Measurements from ENCODE around the gene FMNL3.
"Not testable (repeated sequence)": the region's sequence is repeated elsewhere in the genome, so short reads cannot be mapped to it uniquely, and the experiment has no call there.

Gene FMNL3

DNA sequence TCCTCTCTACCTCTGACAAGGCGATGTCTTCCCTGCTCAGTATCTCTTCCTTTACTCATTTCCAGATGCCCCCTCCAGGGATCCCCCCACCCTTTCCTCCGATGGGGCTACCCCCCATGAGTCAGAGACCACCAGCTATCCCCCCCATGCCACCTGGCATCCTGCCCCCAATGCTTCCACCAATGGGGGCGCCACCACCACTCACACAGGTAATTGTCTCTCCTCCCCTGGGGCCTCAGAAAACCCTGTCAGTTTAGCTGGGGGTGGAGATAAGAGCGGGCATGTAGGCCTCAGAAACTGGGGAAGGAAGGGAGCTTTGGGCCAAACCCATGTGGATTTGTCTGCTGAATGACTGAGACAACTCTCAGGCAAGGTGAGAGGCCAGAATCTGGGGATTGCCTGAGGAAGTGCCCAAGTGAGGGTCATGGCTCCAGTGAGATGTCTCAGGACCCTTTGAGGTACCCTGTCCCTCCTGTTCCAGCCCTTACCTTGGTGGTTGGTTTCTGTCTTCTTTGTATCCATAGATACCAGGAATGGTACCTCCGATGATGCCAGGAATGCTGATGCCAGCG, 75.8 kb downstream of the FMNL3 start:
- no peak for FAIRE-seq

DNA sequence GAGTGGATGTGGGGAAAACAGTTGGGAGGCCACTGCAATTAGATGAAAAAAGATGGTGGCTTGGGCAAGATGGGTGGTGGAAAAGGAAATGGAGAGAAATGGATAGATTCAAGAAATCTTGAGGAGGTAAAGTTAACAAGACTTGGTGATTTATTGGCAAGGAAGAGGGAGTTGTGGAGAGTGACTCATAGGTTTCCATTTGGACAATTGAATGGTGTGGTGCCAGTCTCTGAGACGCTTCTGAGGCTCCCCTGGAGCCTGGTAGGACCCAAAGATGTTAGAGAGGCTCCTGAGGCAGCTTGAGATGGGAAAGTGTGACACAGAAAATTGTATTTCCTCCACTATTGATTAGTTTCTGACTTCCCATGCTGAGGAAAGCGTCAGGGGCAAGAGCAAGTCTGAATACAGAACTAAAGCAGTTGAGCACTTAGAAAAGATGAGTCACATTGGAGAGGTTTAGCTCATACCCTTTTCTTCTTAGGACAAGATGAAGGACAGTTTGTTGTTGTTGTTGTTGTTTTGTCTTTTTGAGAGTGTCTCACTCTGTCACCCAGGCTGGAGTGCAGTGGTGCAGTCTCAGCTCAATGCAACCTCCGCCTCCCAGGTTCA, 79.3 kb downstream of the FMNL3 start:
- FAIRE-seq = no peak

DNA sequence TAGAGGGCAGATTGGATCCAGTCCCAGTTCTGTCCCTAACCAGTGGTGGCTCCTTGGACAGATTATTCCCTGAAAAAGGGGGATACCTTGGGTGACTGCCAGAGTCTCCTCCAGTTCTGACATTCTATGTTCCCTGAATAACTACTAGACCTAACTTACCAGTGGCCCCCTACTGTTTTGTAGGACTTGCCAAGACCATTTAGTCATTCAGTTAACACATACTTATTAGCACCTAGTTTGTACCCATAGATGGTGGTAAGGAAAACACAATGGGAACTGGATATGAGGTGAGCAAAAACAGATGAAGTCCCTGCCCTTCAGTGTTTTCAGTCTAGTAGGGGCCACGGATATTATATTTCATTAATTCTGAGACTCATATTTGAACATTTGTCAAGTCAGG, 80.4 kb downstream of the FMNL3 start:
- no peak for FAIRE-seq

DNA sequence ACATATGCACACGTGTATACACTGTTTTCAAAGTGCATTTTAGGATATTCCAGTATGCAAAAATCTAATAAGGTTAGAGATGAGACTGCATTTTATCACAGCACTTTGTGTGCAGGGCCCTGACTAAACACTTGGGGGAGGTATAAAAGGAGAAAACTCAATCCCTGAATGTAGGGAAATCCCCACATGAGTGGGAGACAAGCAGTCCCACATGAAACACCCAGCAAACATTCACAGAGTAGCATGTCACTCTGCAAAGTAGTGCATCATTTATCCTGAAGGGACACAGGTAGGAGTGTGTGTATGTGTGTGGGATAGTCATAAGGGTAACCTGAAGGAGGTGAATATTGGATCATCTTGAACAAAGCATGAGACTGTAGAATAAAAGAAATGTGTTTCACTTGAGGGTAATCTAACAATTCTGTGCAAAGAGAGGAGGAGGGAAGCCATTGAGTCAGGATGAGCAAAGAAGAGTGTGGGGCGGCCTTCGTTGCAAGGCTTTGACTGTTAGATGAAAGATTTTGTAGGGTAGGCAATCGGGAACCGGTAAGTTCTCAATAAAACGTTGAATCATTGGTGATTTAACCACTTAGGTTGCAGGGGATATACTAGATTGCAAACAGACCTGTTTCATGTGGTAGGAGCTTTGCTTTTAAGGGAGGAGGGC, 80.9 kb downstream of the FMNL3 start:
- FAIRE-seq = no peak

DNA sequence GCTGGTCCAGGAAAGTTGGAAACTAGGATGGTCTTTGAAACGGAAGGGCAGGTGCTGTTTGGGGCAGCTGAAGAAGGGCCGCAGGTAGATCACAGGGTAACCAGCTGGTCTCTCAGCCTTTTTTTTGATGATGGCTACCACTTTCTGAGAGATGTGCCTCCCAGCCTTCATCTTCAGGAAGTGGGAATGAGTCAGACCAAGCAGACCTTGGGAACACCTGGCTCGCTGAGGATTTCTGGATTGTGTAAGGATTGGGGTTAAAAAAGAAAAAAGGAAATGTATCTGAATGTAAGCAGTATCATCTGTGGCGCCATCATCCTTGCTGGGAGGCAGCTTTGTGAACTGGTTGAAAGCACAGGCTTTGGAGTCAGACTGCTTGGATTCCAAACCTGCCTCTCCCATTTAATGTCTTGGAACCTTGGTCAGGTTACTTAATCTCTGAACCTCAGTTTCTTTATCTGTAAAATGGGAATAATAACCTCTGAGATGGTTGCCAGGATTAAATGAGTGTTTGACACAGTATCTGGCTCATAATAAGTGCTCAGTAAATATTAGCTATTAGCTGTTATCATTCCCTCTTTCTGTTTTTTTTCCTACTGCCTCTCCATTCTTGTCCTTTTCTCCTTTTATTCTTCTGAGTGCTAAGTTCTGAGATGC, 82.2 kb downstream of the FMNL3 start:
- no peak for FAIRE-seq

DNA sequence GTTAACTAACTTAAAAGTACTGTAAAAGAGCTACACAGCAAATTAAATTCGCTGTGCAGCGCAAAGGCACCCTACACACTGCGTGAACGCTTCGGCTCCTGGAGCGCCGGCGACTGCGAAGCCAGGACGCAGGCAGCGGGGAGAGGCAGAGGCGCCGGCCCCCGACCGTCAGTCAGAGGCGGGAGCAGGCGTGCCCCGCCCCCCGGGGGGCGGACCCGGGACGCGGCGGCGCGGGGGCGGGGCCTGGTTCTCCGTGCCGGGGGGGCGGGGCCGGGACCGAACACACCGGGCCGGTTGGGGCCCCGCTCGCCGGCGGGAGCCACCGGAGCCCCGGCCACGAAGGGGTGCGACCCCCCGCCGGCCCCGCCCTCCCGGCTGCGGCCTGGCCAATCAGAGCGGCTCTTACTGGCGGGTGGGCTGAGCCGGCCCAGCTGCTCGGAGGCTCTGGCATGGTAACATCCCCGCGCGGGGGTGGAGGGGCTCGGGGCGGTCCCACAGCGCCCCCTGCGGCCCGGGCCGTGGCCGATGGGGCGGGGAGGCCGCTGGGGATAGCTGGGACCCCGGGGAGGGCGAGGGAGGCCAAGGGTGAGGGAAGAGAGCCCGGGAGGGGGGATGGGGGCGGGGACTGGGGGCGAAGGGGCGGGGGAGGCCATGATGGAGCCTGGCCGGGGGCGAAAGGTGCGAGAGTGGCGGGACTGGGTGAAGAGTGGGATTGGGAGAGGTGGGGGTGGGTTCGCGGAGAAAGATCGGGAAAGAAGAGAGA, 83.9 kb downstream of the FMNL3 start, which contains the start of gene PRPF40B:
Gene PRPF40B (plus strand): TSS at position 420 of the 763 bp plus-strand sequence. CDS start 30 bp downstream, at position 450.
- no peak for FAIRE-seq

DNA sequence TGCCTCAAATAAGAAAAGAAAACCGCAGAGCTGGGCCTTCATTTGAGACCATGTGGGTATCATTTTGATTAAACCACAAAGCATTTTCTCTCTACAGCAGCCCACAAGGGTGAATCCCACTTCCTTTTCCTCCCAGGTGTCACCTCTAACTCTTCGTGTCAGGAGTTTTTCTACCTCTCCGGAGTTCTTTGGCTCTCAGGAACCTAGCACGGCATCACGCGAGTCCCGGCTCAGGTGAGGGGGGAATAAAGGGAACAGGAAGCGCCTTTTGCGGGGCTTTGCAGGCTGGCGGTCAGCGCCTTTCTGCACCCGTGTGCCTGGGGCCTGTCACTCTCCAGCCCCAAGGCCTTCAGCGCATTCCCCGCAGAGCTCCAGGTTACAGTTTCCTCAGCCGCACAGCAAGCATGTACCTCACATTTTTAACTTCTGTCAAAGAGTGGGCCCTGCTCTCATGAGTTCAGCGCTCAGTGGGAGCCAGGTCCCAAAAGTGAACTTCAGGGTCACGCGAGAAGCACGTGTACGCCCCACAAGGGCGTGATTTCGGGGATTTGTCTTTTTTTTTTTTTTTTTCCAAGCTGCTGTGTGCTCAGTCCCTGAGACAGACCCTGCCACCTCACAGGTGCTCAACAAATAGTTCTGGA, 84.6 kb downstream of the FMNL3 start:
- no peak for FAIRE-seq

DNA sequence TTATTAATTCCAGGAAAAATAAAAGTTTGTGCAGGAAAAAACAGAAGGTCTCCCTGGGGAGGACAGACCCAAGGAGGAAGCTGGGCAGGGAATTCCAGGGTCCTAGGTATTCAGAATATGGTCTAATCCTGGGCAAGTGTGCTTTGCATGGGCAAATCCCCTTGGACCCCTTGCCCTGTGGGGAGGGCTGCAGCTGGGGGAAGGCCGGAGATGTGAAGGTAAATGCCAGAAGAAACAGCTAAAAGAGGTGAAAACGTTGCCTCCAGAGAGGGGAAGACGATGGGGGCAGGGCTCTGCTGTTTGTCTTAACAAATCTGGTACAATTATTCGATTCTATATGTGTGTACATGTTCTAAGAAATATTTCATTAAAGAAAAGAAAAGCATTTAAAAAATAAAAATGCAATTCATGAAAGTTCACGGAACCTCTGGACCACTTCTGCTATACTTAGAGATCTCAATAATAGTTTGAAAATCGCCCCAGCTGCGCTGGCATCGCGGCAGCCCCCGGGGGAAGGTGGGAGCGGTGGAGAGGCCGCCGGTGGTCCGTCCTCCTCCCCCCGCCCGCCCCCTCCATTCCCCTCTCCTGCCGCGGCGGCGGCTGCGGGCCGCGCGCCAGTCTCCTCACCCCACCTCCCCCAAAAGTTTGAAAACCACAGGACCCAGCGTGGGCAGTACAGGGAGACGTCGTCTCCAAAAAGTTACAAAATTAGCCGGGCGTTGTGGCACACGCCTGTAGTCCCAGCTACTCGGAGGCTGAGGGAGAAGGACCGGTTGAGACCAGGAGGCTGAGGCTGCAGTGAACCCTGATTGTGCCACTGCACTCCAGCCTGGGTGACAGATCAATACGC, 85.3 kb downstream of the FMNL3 start:
- no peak for FAIRE-seq

DNA sequence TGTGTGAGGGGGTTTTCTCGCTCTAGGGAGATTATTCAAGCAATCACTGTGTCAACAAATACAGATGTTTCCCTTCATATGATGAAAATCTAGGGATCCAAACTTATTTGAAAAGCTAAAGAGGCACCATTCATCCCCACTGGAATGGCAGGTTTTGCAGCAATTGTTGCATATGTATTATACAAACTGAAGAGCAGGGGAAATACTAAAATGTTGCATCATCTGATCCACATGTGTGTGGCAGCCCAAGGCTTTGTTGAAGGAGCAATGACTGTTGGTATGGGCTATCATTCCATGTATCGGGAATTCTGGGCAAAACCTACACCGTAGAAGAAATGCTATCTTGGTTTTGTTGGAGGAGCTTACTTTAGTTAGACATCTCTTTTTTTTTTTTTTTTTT, 87.9 kb downstream of the FMNL3 start:
- FAIRE-seq = no peak

DNA sequence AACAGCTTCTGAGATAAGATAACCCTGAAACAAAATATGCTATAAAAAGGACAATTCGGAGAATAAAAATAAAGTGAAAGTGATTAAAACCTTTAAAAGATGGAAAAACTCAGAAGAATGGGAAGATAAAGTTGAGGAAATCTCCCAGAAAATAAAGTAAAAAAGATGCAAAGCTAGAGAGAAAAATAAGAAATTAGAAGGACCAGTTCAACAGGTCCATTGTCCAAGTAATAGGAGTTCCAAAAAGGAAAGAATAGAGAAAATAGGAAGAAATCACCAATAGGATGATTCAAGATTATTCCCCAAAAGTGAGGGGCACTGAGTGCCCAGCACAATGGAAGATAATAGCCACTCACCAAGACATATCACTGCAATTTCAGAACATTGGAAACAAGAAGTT, 88.6 kb downstream of the FMNL3 start:
- FAIRE-seq = no peak

DNA sequence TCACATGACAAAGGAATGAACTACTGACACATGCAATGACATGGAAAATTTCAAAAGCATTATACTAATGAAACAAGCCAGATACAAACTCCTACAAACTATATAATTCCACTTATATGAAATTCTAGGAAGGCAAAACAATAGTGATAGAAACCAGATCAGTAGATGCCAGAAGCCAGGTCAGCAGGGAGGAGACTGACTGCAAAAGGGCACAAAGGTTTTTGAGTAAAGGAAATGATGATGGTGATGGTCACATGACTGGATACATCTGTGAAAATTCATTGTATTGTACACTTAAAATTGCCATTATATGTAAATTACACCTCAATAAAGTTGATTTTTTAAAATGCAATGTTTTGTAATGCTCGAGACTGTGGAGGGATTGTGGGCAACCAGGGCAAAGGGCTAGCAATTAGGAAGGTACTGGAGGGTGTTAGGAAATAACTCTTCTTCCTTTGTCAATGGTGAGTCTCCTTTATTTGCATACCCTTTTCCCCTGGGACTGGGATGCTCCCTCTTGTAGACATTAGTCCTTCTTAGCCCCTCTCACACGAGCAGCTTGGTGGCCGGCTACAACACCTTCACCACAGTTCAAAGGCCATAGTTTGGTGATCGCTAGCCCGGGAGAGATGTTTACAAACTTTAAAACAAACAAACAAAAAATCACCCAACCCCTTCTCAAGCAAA, 90.5 kb downstream of the FMNL3 start:
- FAIRE-seq = no peak

DNA sequence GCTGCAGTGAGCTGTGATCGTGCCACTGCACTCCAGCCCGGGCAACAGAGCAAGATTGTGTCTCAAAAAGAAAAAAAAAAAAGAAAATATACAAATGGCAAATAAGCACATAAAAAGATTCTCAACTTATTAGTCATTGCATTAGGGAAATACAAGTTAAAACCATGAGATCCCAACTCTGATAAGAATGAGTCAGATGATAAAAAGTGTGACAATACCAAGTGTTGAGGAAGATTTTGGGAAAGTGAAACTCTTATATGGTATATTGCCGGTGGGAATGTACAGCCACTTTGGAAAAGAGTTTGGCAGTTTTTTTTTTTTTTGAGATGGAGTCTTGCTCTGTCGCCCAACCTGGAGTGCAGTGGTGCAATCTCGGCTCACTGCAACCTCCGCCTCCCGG, 91.5 kb downstream of the FMNL3 start:
- no peak for FAIRE-seq

DNA sequence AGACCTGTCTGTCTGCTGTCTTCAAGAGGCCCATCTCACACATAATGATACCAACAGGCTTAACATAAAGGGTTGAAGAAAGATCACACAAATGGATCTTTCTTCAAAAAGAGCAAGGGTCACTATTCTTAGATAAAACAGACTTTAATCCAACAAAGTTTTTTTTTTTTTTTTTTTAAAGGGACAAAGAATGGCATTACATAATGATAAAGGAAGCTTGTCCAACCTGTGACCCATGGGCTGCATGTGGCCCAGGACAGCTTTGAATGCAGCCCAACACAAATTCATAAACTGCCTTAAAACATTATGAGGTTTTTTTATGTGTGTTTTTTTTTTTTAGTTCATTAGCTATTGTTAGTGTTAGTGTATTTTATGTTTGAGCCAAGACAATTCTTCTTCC, 95.0 kb downstream of the FMNL3 start:
- no peak for FAIRE-seq

DNA sequence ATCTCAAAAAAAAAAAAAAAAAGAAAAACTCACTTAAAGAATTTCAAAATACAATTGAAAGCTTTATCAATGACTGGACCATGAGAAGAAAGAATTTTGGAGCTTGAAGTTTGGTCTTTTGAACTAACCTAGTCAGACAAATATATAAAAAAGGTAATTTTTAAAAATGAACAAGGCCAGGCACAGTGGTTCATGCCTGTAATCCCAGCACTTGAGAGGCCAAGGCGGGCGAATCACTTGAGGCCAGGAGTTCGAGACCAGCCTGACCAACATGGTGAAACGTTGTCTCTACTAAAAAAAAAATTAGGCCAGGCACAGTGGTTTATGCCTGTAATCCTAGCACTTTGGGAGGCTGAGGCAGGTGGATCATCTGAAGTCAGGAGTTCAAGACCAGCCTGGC, 96.4 kb downstream of the FMNL3 start:
- not testable (repeated sequence) for FAIRE-seq

DNA sequence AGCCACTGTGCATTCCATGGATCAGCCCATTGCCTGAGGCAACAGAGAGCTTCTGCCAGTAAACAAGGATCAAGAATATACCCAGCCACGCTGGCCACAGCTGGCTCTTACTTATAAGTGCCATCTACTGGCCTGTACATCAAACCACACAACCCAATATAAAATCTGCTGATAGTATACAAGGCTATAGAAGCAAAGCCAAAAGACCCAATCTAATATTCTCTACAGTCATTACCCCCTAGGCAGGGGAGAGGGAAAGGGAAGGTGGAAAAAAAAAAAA, 97.4 kb downstream of the FMNL3 start:
- no peak for FAIRE-seq

DNA sequence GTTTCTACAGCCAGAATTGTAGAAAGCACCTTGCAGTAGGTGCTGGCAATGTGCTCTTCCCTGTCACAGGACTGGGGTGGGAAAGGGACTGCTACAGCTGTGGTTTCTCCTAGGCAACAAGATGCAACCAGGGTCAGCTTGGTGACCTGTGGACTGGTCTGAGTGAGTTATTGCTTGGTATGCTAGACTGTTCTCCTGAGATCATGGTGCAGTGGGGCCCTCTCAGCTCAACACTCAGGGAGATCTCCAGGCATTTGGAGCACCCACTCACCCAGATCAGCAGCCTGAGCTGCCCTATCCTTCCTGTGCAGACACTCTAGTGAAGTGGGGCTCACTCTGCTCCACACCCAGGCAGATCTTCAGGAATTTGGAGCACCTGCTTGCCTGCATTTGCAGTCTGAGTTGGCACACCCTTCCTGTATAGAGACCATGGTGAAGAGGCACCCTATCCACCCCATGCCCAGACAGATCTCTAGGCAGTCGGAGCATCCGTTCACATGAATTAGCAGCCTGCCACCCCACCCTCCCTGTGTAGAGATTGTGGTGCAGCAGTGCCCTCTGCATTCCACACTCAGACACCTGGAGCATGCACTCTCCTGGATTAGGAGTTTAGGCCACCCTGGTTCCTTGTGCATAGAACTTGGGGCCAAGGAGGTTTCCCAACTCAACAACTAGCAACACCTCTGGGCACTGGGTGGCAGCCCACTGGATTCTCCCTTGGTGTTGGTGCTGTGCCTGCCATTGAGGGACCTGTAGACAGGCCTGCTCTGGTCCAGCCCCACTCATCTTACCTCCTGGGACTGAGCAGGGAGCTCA, 97.9 kb downstream of the FMNL3 start:
- no peak for FAIRE-seq

DNA sequence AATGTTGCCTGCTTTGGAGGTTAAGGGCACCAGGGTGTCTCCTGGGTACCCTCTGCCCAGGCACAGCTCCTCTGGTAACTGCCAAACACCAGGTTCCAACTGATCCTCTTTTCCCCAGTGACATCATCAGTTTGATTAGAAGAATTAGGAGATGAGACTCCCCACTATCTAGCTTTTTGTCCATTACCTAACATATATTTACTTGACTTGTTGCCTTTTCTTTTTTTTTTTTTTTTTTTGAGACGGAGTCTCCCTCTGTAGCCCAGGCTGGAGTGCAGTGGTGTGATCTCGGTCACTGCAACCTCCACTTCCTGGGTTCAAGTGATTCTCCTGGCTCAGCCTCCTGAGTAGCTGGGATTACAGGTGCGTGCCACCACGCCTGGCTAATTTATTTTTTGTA, 101.7 kb downstream of the FMNL3 start, which contains the start of gene FAM186B:
Gene FAM186B (minus strand): TSS at position 101 of the 400 bp plus-strand sequence. CDS start 162 bp downstream, outside the sequence.
- FAIRE-seq = not testable (repeated sequence)

DNA sequence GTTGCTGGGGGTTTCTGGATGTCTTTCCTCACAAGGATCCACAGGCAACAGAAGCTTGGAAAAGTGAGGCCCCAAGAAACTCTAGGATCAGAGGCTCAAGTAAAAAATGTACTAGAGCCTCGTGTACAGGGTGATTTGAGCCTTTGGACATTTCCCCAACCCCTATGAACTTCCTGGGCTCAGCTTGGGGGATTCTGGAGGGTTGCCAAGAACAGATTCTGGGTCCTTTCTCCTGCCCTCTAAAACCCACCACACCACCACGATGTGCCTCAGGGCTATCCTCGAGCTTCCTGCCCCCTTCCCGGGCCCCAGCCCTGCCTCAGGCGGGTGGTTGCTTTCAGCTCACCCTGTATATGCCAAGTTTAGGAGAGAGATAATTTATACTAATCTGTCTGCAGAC, 102.3 kb downstream of the FMNL3 start:
- FAIRE-seq = no peak

DNA sequence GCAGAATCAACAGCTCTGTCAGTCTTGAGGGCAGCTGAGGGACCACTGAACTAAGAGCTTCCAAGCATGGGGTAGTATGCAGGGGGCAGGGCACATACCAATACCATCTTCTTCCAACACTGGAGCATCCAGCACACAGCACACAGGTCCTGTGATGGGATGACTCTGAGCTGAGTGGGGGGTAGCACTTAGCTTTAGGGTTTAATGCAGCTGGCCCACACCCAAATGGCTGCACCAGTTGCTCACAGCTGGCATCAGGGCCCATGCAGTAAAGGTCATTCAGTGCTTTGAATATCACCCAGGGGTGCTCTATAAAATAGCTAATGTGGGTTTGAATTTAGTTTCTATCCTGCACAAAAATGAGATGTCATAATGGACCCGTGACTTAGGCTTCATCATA, 103.5 kb downstream of the FMNL3 start:
- FAIRE-seq = no peak

DNA sequence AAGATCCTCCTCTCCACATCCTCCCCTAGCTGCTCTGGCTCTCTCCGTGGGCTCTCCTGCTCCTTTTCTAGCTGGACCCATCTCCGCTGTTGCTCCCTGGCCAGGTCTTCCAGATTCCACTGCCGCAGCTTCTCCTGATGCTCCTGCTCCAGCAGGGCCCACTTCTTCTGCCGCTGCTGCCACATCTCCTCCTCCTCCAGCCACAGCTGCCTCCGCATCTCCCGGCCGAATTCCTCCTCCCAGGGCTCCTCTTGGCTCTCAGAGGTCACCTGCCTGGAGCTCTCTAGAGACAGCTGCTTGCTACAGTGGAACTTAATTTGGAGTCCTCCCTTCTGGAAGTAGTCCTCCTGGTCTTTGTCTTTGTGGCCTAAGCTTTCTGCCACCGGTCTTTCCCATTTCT, 107.2 kb downstream of the FMNL3 start:
- no peak for FAIRE-seq
